ENCODE results near the gene PPP2R5E.

Gene PPP2R5E

DNA sequence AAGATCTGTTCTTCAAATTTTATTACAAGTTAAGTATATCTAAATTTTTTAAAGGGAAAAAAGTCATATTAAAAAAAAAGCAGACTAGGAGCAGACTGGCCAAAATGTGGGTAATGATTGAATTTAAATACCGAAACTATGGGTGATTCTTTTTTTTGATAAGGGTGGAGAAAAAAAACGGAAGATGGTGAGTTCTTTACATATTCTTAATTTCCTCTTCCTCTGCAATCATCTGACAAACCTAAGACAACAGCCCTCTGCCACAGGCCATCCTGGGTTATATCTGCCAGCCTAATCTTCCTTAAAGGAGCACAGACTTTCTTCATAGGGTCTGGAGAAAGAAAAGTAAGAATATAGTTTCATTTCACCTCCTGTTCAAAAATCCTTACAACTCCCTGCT, 108.0 kb downstream of the PPP2R5E start:
- FAIRE-seq (no peak), DNase-seq (ENCODE audit: low spot score) (no peak)

DNA sequence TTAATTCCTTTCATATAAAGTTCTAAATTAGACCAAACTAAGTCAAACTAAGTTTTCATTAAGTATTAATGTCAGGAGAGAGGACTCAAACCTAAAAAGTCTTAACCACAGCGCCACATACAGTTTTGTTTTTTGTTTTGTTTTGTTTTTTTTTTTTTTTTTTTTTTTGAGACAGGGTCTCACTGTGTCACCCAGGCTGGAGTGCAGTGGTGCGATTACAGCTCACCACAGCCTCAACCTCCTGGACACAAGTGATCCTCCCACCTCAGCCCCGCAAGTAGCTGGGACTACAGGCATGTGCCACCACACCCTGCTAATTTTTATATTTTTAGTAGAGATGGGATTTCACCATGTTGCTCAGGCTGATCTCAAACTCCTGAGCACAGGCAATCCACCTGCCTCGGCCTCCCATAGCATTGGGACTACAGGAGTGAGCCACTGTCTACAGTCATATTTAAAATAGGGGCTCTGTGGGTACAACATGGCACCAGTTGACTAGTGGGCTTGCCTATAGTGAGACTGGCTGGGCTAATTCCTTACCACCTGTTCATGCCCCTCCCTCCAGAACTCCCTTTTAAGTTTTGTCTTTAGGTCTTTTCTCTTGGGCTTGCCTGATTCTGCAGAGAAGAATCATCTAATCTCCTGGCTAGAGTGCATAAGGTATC, 110.2 kb downstream of the PPP2R5E start:
- no peak for DNase-seq (ENCODE audit: low spot score)
- FAIRE-seq = no peak

DNA sequence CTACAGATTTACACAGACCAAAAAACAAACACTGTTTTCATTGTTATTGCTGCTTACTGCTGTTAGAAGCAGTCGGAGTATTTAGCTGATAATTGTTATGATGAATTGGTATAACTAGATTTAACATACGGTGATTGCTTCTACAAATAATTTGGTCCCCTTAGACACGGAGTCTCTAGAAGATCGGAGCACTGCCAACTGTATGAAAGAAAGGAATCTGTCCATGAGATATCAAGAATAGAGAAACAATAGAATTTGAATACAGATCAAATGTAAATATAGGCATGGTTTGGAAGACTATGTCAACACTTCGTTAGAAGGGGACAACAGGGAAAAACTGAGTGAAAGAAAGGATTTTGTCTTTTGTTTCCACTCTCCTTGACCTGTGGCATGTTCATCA, 110.9 kb downstream of the PPP2R5E start:
- FAIRE-seq (no peak), DNase-seq (ENCODE audit: low spot score) (no peak)

DNA sequence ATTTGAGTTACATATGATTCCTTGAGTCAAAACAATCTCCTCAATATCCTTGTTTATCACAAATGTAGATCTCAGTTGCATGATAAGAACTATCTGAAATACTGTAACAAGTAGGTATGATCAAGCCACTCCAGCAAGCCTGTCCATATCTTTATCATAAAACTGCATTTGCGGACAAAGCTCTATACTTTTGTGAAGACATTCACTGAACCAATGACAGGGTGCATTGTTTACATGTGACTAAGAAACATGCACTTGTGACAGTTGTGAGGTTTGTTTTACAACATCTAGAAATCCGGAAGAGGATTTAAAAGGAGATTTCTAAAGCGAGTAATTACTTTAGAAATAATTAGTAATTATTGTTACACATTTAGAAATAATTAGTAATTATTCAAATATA, 111.7 kb downstream of the PPP2R5E start:
- FAIRE-seq (no peak), DNase-seq (ENCODE audit: low spot score) (no peak)

DNA sequence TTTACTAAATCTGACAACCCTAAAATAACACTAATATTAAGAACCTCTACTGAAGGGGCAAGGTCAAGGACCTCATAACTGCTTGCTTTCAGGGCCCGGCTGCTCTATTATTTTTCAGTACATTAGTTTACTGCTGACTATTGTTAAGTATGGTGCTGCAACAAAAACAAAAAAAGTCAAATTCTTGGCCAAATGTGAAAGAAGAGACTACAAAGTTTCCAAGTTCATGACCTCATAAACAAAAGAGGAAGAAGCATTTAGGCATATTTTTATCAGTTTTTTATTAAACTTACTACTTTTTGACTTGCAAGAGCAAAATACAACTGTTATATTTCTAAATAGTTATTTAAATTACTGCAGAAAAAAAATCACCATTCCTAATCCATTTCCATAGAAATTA, 114.7 kb downstream of the PPP2R5E start:
- DNase-seq (ENCODE audit: low spot score) (no peak), FAIRE-seq (no peak)

DNA sequence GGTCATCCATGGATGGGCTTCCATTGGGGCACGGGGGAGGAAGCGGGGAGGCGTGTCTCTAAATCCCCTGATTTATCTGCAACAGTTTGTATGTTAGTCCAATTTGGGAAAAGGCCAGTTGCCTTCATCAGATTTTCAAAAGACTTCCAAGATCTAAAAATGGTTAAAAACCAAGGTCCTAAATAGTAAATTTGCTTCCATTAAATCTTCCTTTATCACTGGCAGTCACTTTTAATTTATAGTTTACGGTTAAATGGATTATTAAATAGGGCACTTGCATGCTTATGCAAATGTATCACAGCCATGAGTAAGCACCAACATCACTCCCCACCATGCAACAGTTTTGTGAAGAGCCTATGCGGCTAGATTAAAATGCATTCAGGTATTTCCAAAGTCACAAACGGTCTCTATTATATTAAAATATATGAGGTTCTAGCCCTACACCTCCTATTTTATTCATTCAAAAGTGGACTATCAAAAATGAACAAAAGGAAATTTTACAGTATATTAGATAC, 116.3 kb downstream of the PPP2R5E start:
- FAIRE-seq (no peak), DNase-seq (ENCODE audit: low spot score) (no peak)

DNA sequence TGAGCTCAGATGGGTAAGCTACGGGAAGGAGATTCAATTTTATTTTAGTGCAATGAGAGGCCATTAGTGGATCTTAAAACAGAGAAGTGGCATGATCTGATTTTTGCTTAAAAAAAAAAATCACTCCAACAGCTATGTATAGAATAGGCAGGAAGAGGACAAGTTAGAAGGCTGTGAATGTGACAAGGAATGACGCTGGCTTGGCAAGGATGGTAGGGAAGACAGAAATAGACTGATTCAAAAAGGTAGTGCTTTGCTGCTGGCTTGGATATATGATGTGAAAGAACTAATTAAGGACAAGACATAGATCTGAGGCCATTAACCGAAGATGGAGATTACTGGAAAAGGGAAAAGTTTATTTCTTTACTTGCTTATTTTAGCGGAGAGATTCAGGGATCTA, 119.3 kb downstream of the PPP2R5E start:
- FAIRE-seq (no peak), DNase-seq (ENCODE audit: low spot score) (no peak)

DNA sequence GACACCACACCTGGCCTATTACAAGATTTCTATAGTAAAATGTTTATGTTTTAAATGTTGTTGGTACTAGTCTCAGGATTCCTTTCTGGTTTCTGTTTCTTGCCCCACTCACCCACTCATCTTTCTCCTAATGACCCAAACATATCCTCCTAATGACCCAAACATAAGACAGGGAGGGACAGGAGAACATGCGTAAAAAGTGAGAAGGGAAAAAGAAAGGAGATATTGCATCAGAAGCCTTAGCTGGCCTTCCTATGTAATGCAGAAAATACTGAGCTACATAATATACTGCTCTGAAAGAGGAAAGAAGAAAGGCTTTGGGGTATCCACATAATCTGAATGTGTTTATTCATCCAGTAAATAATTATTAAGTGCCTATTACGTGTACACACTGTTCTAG, 119.8 kb downstream of the PPP2R5E start:
- DNase-seq (ENCODE audit: low spot score) (no peak), FAIRE-seq (no peak)

DNA sequence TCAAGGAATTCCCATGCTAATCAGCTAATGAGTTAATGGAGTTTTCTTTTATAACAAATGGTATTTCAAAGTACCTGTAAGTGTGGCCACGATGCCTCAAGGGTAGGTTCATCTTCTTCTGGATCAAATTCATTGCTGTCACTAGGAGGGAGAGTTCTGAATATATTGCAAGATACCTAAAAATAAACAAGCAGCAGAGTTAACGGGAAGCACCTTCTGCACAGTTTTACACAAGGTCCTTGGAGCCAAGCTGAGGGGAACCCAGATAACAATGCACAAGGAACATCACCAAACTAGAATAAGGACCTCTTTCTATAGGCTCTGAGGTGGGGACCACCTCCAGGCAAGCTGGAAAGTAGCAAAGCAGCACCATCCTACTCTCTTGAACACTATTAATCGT, 121.3 kb downstream of the PPP2R5E start:
- FAIRE-seq (no peak), DNase-seq (ENCODE audit: low spot score) (no peak)

DNA sequence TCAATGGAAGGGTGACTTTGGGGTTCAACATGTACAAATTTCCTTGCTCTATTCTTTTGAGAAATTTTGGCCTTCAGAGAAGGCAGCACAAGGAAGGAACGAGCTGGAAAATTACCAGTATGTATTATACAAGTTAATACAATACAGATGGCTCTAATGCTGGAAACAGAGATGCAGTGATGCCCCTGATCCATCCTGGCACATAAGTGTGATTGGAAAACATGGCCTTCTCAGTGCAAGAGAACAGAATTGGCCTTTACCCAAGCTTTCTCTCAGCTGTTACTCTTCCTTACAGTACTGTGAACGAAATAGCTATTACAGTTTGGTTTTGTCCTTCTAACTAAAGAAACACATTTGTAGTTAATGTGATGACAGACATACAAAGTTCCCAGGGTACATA, 122.0 kb downstream of the PPP2R5E start:
- FAIRE-seq (no peak), DNase-seq (ENCODE audit: low spot score) (no peak)

DNA sequence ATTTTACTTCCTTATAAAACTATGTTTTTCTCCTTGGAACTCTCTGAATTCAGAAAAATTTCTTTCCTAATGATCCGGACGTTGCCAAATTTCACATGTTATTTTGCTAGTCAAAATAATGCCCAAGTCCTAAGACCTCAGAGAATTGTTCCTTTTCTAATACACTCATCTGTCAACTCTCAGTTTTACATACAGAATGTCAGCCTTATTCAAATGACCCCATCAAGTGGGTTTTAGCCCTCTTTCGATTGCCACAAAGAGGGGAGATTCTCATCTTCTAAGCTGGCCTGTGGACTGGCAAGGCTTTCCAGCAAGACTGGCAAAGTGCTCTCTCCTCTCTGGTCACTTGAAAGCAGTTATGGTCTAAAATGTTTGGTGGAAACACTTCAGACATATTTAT, 125.2 kb downstream of the PPP2R5E start:
- DNase-seq (ENCODE audit: low spot score) (no peak), FAIRE-seq (no peak)

DNA sequence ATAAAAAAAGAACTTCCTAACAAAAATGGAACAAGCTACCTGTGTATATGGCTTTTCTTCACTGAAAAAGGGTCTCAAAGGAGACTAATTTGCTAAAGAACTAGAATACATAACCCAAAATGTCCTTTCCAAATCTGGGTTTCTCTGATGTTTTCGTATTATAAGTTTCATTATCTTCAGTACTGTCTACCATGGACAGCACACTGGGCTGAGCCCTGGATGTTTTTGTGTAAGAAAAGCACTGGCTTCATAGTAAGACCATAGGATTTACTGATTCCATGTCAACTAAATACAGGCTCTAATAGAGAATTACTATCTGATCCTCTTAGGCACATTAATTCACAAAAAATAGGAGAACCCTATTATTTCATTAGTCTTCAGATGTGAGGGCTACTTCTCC, 130.2 kb downstream of the PPP2R5E start:
- no peak for FAIRE-seq
- DNase-seq (ENCODE audit: low spot score) = no peak

DNA sequence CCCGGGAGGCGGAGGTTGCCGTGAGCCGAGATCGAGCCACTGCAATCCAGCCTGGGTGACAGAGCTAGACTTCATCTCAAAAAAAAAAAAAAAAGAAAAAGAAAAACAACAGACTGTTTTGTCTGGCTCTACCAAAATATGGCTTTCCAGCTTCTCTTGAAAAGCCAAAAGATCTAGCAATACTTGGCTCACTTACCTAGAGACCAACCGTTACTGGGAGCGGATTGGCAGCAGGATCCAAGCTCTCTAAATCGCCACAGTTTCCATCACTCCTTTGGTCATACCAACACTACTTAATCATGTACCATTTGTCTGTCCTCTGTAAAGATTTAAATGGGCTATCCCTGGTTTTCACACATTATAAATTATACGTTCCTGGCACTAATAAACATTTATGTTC, 136.8 kb downstream of the PPP2R5E start:
- no peak for DNase-seq (ENCODE audit: low spot score)
- no peak for FAIRE-seq

DNA sequence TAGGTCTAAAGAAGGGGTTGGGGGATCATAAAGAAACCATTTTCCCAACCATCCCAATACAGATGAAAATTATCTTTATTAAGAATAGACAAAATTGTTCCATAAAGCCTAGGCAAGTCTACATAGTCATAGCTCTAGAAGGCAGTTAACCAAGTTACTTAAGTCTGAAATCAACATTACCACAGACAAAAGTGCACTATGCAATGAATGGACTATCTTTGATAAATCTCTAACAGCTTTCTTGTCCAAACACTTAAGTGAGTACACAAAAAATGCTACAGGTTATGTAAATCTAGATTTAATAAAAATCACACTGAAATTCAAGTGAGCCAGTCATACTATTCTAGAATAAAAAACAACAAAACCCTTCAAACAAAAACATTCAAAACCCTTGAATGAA, 137.5 kb downstream of the PPP2R5E start:
- DNase-seq (ENCODE audit: low spot score) (no peak), FAIRE-seq (no peak)

DNA sequence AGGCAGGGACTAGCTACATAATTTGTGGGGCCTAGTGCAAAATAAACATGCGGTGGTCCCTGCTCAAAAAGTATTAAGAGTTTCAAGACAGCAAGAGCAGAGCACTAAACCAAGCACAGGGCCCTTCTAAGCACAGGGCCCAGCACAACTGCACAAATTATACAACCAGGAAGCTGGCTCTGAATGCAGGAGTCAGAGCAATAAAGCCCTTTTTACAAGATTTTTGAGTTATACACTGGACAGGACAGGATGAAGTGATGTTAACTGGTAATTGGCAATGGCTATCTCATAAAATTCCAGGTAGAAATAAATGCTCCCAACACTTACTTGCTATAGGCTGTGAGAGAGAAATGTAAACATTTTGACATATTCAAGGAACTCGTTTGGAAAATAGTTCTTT, 138.3 kb downstream of the PPP2R5E start:
- no peak for FAIRE-seq
- no peak for DNase-seq (ENCODE audit: low spot score)

DNA sequence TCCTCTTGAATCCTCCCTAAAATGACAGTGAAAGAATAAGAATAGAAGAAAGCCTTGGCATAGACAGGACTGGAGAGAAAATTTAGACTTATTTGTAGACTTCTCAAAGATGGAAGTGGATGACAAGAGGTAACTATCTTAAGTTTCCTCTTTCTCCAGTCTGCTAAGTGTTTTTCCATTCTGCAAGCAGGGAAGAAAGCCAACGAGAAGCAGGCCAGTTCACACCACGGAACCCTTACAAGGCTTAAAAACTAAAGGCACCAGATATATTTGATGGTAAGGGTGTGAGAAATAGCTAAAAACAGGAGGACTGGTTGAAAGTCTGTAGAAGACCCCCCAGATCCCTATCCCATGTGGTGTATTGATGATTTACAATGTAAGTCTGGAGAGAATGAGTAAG, 141.5 kb downstream of the PPP2R5E start:
- DNase-seq (ENCODE audit: low spot score) (no peak), FAIRE-seq (no peak)

DNA sequence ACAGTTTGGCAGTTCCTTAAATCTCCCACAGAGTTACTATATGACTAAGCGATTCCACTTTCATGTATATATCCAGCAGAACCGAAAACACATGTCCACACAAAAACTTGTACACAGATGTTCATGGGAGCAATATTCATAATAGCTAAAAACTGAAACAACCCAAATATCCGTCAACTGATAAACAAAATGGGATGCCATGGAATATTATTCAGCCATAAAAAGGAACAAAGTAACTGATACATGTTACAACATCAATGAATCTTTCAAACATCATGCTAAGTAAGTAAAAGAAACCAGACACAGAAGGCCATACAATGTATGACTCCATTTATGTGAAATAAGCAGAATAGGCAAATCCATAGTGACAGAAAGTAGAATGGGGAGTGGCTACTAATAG, 144.2 kb downstream of the PPP2R5E start:
- DNase-seq (ENCODE audit: low spot score) (no peak), FAIRE-seq (no peak)

DNA sequence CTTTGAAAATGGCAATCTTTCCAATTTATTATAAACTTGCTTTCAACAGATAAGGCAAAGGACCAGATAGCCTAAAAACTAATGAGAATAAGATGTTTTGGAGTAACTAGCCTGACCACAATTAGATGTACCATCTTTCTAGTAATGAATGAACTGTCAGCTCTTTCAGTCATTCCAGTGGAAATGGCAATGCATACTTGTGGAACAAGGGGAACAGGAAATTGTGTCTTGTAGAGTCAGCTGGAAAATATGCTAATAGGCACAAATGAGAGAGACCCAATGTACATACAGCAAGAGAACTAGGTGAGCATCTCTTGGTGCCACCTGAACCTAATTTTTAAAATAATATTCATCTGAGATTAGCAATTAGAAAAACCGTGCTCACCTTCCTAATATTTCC, 148.3 kb downstream of the PPP2R5E start:
- DNase-seq (ENCODE audit: low spot score) (no peak), FAIRE-seq (no peak)

DNA sequence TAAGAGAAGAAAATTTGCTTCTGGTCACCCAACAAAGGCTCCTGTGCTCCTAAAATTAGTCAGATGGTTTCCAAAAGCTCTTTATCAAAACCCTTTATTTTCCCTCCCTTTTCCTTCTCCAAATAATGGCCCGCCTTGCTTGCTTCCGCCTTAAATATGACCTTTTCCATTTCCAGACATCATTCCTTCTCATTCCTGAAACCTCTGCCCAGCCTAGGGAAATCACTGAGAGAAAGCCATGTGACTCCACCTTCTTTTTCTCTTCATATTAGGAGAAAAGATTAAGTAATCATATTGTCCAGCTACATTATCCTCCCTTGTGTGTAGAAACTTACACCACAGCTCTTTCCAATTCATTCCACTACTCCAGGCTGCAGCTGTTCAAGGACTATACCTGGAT, 148.7 kb downstream of the PPP2R5E start:
- DNase-seq (ENCODE audit: low spot score) (no peak), FAIRE-seq (no peak)

DNA sequence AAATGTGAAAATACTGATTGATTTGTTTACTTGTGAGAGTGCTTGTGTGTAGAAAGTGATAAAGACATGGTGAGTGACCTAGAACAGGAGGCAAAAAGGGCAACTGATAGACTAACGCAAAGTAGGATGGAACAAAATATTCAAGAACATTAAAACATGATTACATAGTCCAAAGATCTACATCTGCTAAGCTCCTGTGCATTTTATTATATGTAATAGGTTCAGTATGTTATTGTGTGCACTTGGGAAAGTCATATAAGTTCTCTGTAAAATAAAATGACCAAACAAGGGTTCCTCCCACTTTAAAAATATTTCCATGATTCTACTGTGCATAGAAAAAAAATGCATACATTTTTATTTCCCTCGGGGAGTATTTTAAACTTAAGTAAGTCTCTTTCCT, 150.2 kb downstream of the PPP2R5E start:
- DNase-seq (ENCODE audit: low spot score) = no peak
- no peak for FAIRE-seq

DNA sequence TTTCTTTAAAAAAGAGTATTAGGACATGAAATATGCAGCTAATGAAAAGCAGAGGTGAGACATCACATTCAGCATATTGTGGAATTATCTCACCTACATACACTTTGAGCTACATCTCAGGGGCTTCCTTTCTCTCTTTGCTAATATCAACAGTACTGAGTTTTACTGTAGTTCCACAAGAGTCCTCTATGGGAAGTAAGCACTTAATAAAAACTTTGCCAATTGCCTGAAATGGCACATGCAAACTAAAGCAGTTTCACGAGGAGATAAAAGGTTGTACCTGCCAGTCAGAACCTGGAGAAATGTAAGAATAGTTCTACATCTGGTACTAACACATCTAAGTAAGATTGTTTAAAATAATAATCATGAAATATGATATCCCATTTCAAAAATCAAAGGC, 150.9 kb downstream of the PPP2R5E start:
- FAIRE-seq (no peak), DNase-seq (ENCODE audit: low spot score) (no peak)

DNA sequence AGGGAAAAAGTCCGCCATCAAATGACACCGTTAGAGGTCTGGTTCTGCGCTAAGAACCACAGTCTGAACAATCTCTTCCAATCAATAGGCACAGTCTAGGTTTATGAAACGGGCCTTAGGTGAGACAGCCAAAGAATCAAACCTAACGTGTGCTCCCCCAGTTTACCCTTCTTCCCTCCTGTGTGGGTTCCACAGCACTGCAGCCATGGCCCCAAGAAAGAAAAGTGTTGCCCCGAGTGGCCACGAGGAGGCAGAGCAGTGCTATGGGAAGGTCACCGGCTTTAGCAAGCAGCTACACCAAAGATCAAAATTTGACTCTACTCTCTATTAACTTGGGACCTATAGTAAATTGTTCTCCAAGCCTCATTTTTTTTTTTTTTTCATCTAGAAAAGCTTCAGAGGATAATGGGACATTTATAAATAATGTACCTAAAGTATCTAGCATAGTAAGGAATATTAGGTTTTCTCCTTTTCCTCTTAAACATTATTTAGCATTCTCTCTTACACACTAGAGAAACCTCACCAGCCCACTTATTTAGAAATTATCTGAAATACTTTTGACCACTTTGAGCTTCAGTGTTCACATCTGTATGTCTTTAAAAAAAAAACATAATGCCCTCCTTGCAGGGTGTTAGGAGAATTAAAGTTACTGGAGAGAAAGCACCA, 154.3 kb downstream of the PPP2R5E start:
- DNase-seq (ENCODE audit: low spot score) = peak; percentile 19
- FAIRE-seq = no peak

DNA sequence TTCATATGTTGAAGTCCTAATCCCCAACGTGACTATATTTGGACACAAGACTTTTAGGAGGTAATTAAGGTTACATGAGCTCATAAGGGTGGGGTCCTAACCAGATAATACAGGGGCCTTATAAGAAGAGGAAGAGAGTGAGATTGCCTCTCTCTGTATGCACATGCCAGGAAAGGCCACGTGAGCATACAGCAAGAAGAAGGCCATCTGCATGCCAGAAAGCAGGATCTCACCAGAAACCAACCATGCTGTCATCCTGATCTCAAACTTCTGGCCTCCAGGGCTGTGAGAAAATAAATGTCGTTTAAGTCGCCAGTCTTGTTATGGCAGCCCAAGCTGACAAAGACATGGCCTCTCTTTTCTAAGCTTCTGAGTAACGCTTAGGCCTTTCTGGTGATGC, 155.5 kb downstream of the PPP2R5E start:
- DNase-seq (ENCODE audit: low spot score) (no peak), FAIRE-seq (no peak)
